Measurements from ENCODE around the gene NLGN1.

DNA sequence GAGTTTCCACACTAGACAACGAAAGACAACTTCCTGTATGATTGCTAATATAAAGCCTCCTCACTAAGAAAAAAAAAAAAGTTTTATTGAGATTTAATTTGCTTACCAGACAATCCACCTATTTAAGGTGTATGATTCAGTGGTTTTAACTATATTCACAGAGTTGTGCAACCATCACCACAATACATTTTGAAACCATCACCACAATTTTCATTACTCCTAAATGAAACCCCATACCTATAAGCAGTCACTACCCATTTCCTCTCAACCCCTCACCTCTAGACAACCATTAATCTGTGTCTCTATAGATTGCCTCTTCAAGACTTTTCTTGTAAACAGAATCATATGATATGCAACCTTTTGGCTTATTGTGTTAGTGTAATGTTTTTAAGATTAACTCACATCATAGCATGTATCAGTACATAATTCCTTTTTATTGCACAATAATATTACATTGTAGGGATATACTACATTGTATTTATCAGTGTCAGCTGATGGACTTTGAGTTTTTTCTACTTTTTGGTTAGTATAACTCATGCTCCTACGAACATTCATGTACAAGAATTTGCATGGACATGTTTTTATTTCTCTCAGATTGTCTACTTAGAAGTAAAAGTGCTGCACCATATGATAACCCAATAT, 339.7 kb downstream of the NLGN1 start:
- TF ChIP-seq POLR2AphosphoS5 (IDR thresholded peaks at IDR 0.05; ENCODE audit: low read depth, low read length) (no peak), POLR2A (IDR thresholded peaks at IDR 0.05; ENCODE audit: low read depth, low read length) (no peak), TAF1 (IDR thresholded peaks at IDR 0.05; ENCODE audit: borderline replicate concordance, low read depth, low read length) (no peak)

Measured in GM12892 (cell line).